GM23248 (cell line): Measurements from ENCODE around the gene CFAP20. TPM values are rescaled to one million over a fixed set of nuclear protein-coding genes. Genes with fewer than 3 reads are reported as not detected.

ENCODE experiments used
- DNase-seq: peaks from one replicate; pipeline ENCODE4 v3.0.0-alpha.2; 2015
- H2AFZ ChIP-seq: fragments of 200-600 bp; sonication (generic); 2 replicates; pipeline ENCODE4 v1.6.1; 2016; ENCODE audit warnings: antibody characterized with exemption
- H3F3A ChIP-seq: fragments of 200-600 bp; sonication (generic); 2 replicates; pipeline ENCODE4 v1.6.1; 2016; ENCODE audit warnings: mild to moderate bottlenecking, antibody characterized with exemption, mixed run types; ENCODE audit not compliant: insufficient read depth
- H3K27ac ChIP-seq: fragments of 200-600 bp; sonication (generic); 2 replicates; pipeline ENCODE4 v1.5.1; 2016; ENCODE audit warnings: mild to moderate bottlenecking
- H3K27me3 ChIP-seq: fragments of 200-600 bp; sonication (generic); replicated peaks from 2 replicates; pipeline ENCODE4 v1.6.1; 2016; ENCODE audit warnings: mild to moderate bottlenecking; ENCODE audit not compliant: insufficient read depth
- H3K36me3 ChIP-seq: fragments of 200-600 bp; sonication (generic); 2 replicates; pipeline ENCODE4 v1.6.1; 2016; ENCODE audit warnings: low read depth, mild to moderate bottlenecking
- H3K4me1 ChIP-seq: fragments of 200-600 bp; sonication (generic); 2 replicates; pipeline ENCODE4 v1.6.1; 2016; ENCODE audit warnings: mild to moderate bottlenecking; ENCODE audit not compliant: insufficient read depth
- H3K4me2 ChIP-seq: fragments of 200-600 bp; sonication (generic); one replicate; pipeline ENCODE4 v1.6.1; 2016; ENCODE audit warnings: mild to moderate bottlenecking; ENCODE audit not compliant: unreplicated experiment
- H3K4me3 ChIP-seq: fragments of 200-600 bp; sonication (generic); 2 replicates; pipeline ENCODE4 v1.5.1; 2016; ENCODE audit warnings: mild to moderate bottlenecking
- H3K79me2 ChIP-seq: fragments of 200-600 bp; sonication (generic); 2 replicates; pipeline ENCODE4 v1.6.1; 2016; ENCODE audit warnings: mild to moderate bottlenecking; ENCODE audit not compliant: insufficient read depth
- H3K9ac ChIP-seq: fragments of 200-600 bp; sonication (generic); 2 replicates; pipeline ENCODE4 v1.6.1; 2016; ENCODE audit warnings: mild to moderate bottlenecking
- H3K9me2 ChIP-seq: fragments of 200-600 bp; sonication (generic); 2 replicates; pipeline ENCODE4 v1.6.1; 2016; ENCODE audit warnings: mixed run types, mild to moderate bottlenecking, moderate library complexity; ENCODE audit not compliant: insufficient read depth
- H3K9me3 ChIP-seq: fragments of 200-600 bp; sonication (generic); one replicate; pipeline ENCODE4 v1.6.1; 2017; ENCODE audit warnings: low read depth
- H4K20me1 ChIP-seq: fragments of 200-600 bp; sonication (generic); 2 replicates; pipeline ENCODE4 v1.6.0; 2016; ENCODE audit not compliant: insufficient read depth
- EZH2 ChIP-seq: fragments of 200-600 bp; sonication (generic); IDR thresholded peaks from 2 replicates; pipeline ENCODE4 v1.6.1; 2018; ENCODE audit warnings: antibody characterized with exemption, mild to moderate bottlenecking; ENCODE audit not compliant: insufficient read depth, poor library complexity, severe bottlenecking
- EZH2phosphoT487 ChIP-seq: fragments of 200-600 bp; sonication (generic); IDR thresholded peaks from 2 replicates; pipeline ENCODE4 v1.6.1; 2018; ENCODE audit warnings: antibody characterized with exemption, moderate library complexity, mild to moderate bottlenecking, low read depth; ENCODE audit not compliant: insufficient read depth
- WGBS, 2 experiments: methylation state at CpG; one replicate each; pipeline ENCODE4 v1.1.6; 2015 to 2017; ENCODE audit warnings: low lambda C conversion rate in 2 of 2, low coverage in 1 of 2; ENCODE audit errors: missing lambda C conversion rate in 2 of 2; 5-methylcytosine and 5-hydroxymethylcytosine counted together
- in situ Hi-C: fragments of 300-500 bp; cut with MboI; formaldehyde crosslinking; loops from 2 replicates; pipeline ENCODE4 v1.15.0; 2020
- polyA plus RNA-seq: library from polyadenylated mRNA; unstranded; fragments of >200 nt; fragmentation: Nextera tagmentation; extraction: Ambion mirVana; gene quantifications from 2 replicates; pipeline ENCODE4 v1.2.1, GENCODE V29; 2016
- total RNA-seq: library from RNA; depleted of rRNA; stranded (reverse); fragments of >200 nt; shearing (Covaris generic); gene quantifications from 2 replicates; pipeline ENCODE4 v1.2.3, GENCODE V29; 2014

The CFAP20 gene
- total and polyA plus RNA-seq, 2 experiments from 2014 or later: 49.5 to 77.2 TPM

DNA sequence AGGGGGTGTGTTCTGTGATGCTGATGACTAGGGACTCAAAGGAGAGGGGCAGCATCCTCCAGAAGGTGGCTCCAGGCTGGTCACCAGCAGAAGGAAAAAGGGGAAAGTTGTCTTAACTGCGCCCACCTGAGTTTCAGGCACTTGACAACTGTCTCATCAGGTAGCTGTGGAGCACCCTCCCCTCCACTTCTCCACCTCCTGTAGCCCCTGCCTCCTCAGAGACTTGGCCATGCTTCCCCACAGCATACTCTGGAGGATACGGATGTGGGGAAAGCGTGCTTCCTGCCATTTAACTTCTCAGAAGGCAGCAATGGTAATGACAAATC lies 17.9 kb downstream of the CFAP20 start:
- H3K4me2 ChIP-seq: no peak overlapping the region
- in situ Hi-C loops: loop anchor here (10.0 kb wide), 1 partner anchor 76 kb away; no protein-coding TSS in a partner anchor
- no peak overlapping the region for H3K9ac ChIP-seq

DNA sequence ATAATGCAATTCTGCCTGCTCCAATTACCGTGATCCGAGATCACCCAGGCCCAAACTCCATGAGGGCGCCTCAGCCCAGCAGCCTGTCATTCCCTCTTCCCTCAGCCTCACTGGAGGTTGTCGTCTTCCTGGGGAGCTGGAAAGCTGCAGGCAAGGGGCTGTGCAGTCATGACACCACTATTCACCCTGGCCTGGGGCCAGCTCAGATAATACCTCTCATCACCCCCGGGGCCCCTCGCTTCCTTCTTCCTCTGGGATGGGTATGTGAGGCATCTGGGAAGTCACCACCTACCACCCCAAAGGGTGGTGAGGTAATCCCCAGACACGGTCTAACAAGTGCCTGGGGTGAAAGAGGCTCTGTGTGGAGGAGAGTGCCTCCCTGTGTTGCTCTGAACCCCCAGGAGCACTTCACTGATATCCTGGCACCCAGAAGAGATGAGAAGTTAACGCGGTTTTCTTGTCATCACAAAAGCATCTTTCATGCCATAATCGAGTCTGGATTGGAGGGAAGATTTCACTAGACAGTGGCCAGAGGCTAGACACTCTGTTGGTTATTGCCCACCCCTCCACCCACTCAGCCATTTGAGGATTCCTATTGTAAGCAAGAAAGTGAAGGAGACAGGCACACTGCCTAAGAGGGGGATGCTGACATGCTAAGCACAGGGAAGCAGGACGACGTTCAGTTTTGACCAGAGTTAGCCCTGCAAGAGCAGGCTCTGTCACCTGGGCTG lies 18.4 kb downstream of the CFAP20 start:
- in situ Hi-C loops: loop anchor here (10.0 kb wide), 1 partner anchor 76 kb away; no protein-coding TSS in a partner anchor
- no peaks in the 10 kb centered on the region for H3F3A ChIP-seq
- H3K36me3 ChIP-seq: peaks cover 27% of the 10 kb centered on the region
- peaks cover 8% of the 10 kb centered on the region for H3K4me1 ChIP-seq
- H4K20me1 ChIP-seq: no peaks in the 10 kb centered on the region
- no peak overlapping the region for H3K27ac ChIP-seq
- H3K4me3 ChIP-seq: no peak overlapping the region
- H3K9me2 ChIP-seq: no peaks in the 10 kb centered on the region
- TF ChIP-seq EZH2phosphoT487 (no peak), EZH2 (no peak)
- H3K79me2 ChIP-seq: no peaks in the 10 kb centered on the region; the same call in 1 of the 2 replicates
- H2AFZ ChIP-seq: no peak overlapping the region
- WGBS, 2 experiments: 45 to 49% methylated on average over 12 of the region's 12 CpGs
- H3K9me3 ChIP-seq: no peaks in the 10 kb centered on the region
- no peak overlapping the region for H3K9ac ChIP-seq
- DNase-seq: peak; percentile 42
- no peak overlapping the region for H3K4me2 ChIP-seq
- no peaks in the 10 kb centered on the region for H3K27me3 ChIP-seq

More for the DNA sequence above, 17.9 kb downstream of the CFAP20 start:
- H3K36me3 ChIP-seq: peaks cover 32% of the 10 kb centered on the region
- no peaks in the 10 kb centered on the region for H4K20me1 ChIP-seq
- no peak overlapping the region for H2AFZ ChIP-seq
- 91 to 95% methylated on average over 3 of the region's 3 CpGs for WGBS, 2 experiments
- H3K27ac ChIP-seq: no peak overlapping the region
- no peak overlapping the region for H3K4me3 ChIP-seq
- H3K79me2 ChIP-seq: peaks cover 4% of the 10 kb centered on the region
- H3K4me1 ChIP-seq: peaks cover 8% of the 10 kb centered on the region
- H3K9me3 ChIP-seq: no peaks in the 10 kb centered on the region
- H3K9me2 ChIP-seq: no peaks in the 10 kb centered on the region
- no peak for DNase-seq
- TF ChIP-seq EZH2phosphoT487 (no peak), EZH2 (no peak)
- H3F3A ChIP-seq: no peaks in the 10 kb centered on the region
- no peaks in the 10 kb centered on the region for H3K27me3 ChIP-seq

DNA sequence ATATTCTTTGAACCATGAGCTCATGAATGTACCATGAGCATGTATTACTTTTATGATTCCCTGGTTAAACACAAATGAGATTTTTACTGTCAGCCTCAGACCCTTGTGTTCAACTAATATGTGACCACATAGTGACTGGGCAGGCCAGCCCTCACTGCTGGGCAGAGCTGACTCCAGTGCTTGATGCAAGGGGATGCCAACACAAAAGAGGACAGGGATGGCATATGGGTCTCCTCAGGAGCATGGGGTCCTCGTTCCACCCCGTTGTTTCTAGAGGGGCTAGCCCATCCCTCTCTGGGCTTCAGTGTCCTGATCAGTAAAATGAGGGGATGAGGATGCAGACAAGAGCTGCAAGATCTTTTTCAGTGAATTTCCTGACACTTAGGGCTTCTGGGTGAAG lies 19.3 kb downstream of the CFAP20 start:
- no peak overlapping the region for H3K4me2 ChIP-seq
- H3K4me1 ChIP-seq: peaks cover 8% of the 10 kb centered on the region
- H2AFZ ChIP-seq: no peak overlapping the region
- in situ Hi-C loops: loop anchor here (10.0 kb wide), 1 partner anchor 75 kb away; no protein-coding TSS in a partner anchor
- WGBS, 2 experiments: 92 to 100% methylated on average over 2 of the region's 2 CpGs
- no peaks in the 10 kb centered on the region for H3K9me2 ChIP-seq
- DNase-seq: no peak
- no peak overlapping the region for H3K4me3 ChIP-seq
- no peak overlapping the region for H3K9ac ChIP-seq
- H3K79me2 ChIP-seq: no peaks in the 10 kb centered on the region
- no peak overlapping the region for H3K27ac ChIP-seq
- H3K9me3 ChIP-seq: no peaks in the 10 kb centered on the region
- no peak for TF ChIP-seq EZH2
- no peak for TF ChIP-seq EZH2phosphoT487
- H3K27me3 ChIP-seq: no peaks in the 10 kb centered on the region
- no peaks in the 10 kb centered on the region for H4K20me1 ChIP-seq
- no peaks in the 10 kb centered on the region for H3F3A ChIP-seq
- H3K36me3 ChIP-seq: peaks cover 18% of the 10 kb centered on the region; the same call in 1 of the 2 replicates

DNA sequence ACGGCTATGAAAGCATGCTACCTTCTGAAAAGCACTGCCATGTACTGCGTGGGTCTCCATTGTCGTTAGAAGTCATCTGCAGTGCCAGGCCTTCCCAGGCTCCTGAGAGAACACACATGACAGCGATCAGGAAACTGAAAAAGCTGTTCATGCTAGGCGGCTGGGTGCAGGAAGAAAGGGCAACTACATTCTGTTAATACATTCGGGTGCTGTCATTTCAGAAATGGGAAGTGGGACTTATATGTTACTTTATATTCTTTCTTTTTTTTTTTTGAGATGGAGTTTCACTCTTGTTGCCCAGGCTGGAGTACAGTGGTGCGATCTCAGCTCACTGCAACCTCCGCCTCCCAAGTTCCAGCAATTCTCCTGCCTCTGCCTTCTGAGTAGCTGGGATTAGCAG lies 19.9 kb downstream of the CFAP20 start:
- in situ Hi-C loops: no loop called here
- Histone ChIP-seq H3K36me3 (0 out of 2 replicates have a peak, but pooled peaks cover 13% of the 10 kb centered on the region), H3K4me1 (peaks cover 8% of the 10 kb centered on the region), H2AFZ (no peak overlapping the region), H3K79me2 (no peaks in the 10 kb centered on the region), H3K9ac (no peak overlapping the region), H3K27ac (no peak overlapping the region), H4K20me1 (no peaks in the 10 kb centered on the region), H3K4me2 (no peak overlapping the region), H3K27me3 (no peaks in the 10 kb centered on the region), H3F3A (no peaks in the 10 kb centered on the region), H3K9me3 (no peaks in the 10 kb centered on the region), H3K4me3 (no peak overlapping the region), H3K9me2 (no peaks in the 10 kb centered on the region)
- TF ChIP-seq EZH2phosphoT487 (no peak), EZH2 (no peak)
- WGBS, 2 experiments: 96 to 97% methylated on average over 8 of the region's 8 CpGs
- no peak for DNase-seq
